PC-3 (cell line): ENCODE results near the gene COPG2. TPM values are rescaled to one million over a fixed set of nuclear protein-coding genes. Genes with fewer than 3 reads are reported as not detected.

Experiments used
- ATAC-seq: fragments of 200-7000 bp; cut with Tn5 transposase; 2 replicates; pipeline ENCODE4 v1.9.1; 2020; ENCODE audit warnings: mild to moderate bottlenecking, moderate library complexity
- BruUV-seq: library from RNA; stranded (reverse); fragments of 400-500 nt; replicated peaks from 2 replicates; lab custom pipeline; 2021; lab: Mats Ljungman, UMichigan
- CTCF ChIA-PET: fragments of 300-600 bp; sonication (Branson Sonifier 250); formaldehyde crosslinking; loops from one replicate; lab custom pipeline; 2022; ENCODE audit warnings: antibody characterized with exemption; lab: Charles Lee
- POLR2A ChIA-PET: fragments of 300-600 bp; sonication (Branson Sonifier 250); formaldehyde crosslinking; loops from one replicate; lab custom pipeline; 2022; ENCODE audit warnings: antibody characterized with exemption; ENCODE audit not compliant: unreplicated experiment; lab: Charles Lee
- DNase-seq: peaks from one replicate; pipeline ENCODE4 v3.0.0-alpha.2; 2015
- H2AFZ ChIP-seq: fragments of 300-600 bp; sonication (generic); 2 replicates; pipeline ENCODE4 v1.6.0; 2016; ENCODE audit warnings: antibody characterized with exemption, low read length
- H3F3A ChIP-seq: fragments of 300-600 bp; sonication (generic); one replicate; pipeline ENCODE4 v1.6.0; 2017; ENCODE audit warnings: antibody characterized with exemption, low read length, control low read depth, mild to moderate bottlenecking; ENCODE audit not compliant: unreplicated experiment
- H3K27ac ChIP-seq: fragments of 300-600 bp; sonication (generic); 2 replicates; pipeline ENCODE4 v1.5.1; 2016; ENCODE audit warnings: mild to moderate bottlenecking, low read length
- H3K27me3 ChIP-seq: fragments of 300-600 bp; sonication (generic); 2 replicates; pipeline ENCODE4 v1.6.1; 2016; ENCODE audit warnings: low read length, mixed read lengths
- H3K36me3 ChIP-seq: fragments of 300-600 bp; sonication (generic); 2 replicates; pipeline ENCODE4 v1.6.1; 2016; ENCODE audit warnings: low read depth, mixed run types, low read length, mixed read lengths
- H3K4me1 ChIP-seq: fragments of 300-600 bp; sonication (generic); 2 replicates; pipeline ENCODE4 v1.5.1; 2016; ENCODE audit warnings: low read length; ENCODE audit not compliant: insufficient read depth
- H3K4me2 ChIP-seq: fragments of 300-600 bp; sonication (generic); 2 replicates; pipeline ENCODE4 v1.6.0; 2016; ENCODE audit warnings: low read length
- H3K4me3 ChIP-seq: fragments of 300-600 bp; sonication (generic); 2 replicates; pipeline ENCODE4 v1.5.1; 2016; ENCODE audit warnings: mild to moderate bottlenecking, low read length, mixed read lengths
- H3K79me2 ChIP-seq: fragments of 300-600 bp; sonication (generic); 2 replicates; pipeline ENCODE4 v1.6.1; 2017; ENCODE audit warnings: low read length, mixed read lengths
- H3K9ac ChIP-seq: fragments of 300-600 bp; sonication (generic); 2 replicates; pipeline ENCODE4 v1.6.0; 2016; ENCODE audit warnings: mild to moderate bottlenecking, low read length
- H3K9me2 ChIP-seq: fragments of 300-600 bp; sonication (generic); replicated peaks from 2 replicates; pipeline ENCODE4 v1.6.1; 2016; ENCODE audit warnings: mixed run types, low read length, mixed read lengths
- H3K9me3 ChIP-seq: fragments of 300-600 bp; sonication (generic); 2 replicates; pipeline ENCODE4 v1.6.1; 2016; ENCODE audit warnings: low read length, mixed read lengths
- H4K20me1 ChIP-seq: fragments of 300-600 bp; sonication (generic); 2 replicates; pipeline ENCODE4 v1.6.1; 2016; ENCODE audit warnings: low read length, mixed read lengths
- EZH2 ChIP-seq: fragments of 300-600 bp; sonication (generic); IDR thresholded peaks from one replicate; pipeline ENCODE4 v1.6.1; 2017; ENCODE audit warnings: antibody characterized with exemption, mild to moderate bottlenecking, low read length; ENCODE audit not compliant: unreplicated experiment
- EZH2phosphoT487 ChIP-seq: fragments of 300-600 bp; sonication (generic); IDR thresholded peaks from 2 replicates; pipeline ENCODE4 v1.6.1; 2018; ENCODE audit warnings: mild to moderate bottlenecking, antibody characterized with exemption, low read length, borderline replicate concordance
- intact Hi-C: fragments of 100-400 bp; cut with micrococcal nuclease; formaldehyde crosslinking; loops from 2 replicates; pipeline ENCODE4 v1.9.0; 2023
- total RNA-seq: library from RNA; depleted of rRNA; stranded (reverse); fragments of >200 nt; gene quantifications from 2 replicates; pipeline ENCODE4 v1.2.3, GENCODE V29; 2014
- TF ChIP-seq, protein P1 (sequence below): fragments of 300-600 bp; sonication (generic); conservative IDR thresholded peaks from 2 replicates; pipeline ENCODE4 v1.5.1; 2017; ENCODE audit warnings: antibody characterized with exemption, low read depth, mild to moderate bottlenecking, low read length

Gene COPG2
- total RNA-seq, 1 experiment from 2014 or later = 9.1 TPM

DNA sequence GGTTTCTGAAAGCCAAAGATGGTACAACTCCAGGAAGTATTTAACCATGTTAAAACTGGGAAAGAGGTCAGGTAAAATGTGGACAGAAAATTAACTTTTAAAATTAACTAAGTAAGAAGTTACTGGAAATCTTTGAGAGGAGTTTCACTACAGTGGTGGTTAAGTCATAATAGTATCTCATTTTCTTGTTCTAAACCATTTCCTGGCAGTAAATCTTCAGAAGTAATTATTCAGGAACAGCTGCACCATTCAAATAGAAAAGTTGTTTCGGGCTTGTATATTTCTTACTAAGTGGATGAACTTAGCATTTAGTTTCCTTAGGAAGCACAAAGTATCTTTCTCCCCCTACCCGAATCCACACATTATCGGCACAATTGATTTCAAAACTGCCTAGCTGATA, 27.1 kb downstream of the COPG2 start:
- ChIA-PET CTCF (no interaction called here), POLR2A (no interaction called here)
- H3K27ac ChIP-seq = no peak overlapping the region
- no peak overlapping the region for H3K4me2 ChIP-seq
- H3K4me1 ChIP-seq = no peaks in the 10 kb centered on the region
- DNase-seq (no peak), ATAC-seq (no peak)
- BruUV-seq = no TSS peak
- TF ChIP-seq EZH2phosphoT487 (no peak), EZH2 (no peak)
- TF ChIP-seq, protein P1, sequence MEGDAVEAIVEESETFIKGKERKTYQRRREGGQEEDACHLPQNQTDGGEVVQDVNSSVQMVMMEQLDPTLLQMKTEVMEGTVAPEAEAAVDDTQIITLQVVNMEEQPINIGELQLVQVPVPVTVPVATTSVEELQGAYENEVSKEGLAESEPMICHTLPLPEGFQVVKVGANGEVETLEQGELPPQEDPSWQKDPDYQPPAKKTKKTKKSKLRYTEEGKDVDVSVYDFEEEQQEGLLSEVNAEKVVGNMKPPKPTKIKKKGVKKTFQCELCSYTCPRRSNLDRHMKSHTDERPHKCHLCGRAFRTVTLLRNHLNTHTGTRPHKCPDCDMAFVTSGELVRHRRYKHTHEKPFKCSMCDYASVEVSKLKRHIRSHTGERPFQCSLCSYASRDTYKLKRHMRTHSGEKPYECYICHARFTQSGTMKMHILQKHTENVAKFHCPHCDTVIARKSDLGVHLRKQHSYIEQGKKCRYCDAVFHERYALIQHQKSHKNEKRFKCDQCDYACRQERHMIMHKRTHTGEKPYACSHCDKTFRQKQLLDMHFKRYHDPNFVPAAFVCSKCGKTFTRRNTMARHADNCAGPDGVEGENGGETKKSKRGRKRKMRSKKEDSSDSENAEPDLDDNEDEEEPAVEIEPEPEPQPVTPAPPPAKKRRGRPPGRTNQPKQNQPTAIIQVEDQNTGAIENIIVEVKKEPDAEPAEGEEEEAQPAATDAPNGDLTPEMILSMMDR = no peak
- no peaks in the 10 kb centered on the region for H4K20me1 ChIP-seq
- H3K9me3 ChIP-seq = no peaks in the 10 kb centered on the region
- no peak overlapping the region for H3K9ac ChIP-seq
- H3K4me3 ChIP-seq = no peak overlapping the region
- no peaks in the 10 kb centered on the region for H3K9me2 ChIP-seq
- no peaks in the 10 kb centered on the region for H3F3A ChIP-seq
- H3K27me3 ChIP-seq = no peaks in the 10 kb centered on the region
- no peak overlapping the region for H2AFZ ChIP-seq
- H3K36me3 ChIP-seq = no peaks in the 10 kb centered on the region
- intact Hi-C loops = no loop called here
- no peaks in the 10 kb centered on the region for H3K79me2 ChIP-seq

DNA sequence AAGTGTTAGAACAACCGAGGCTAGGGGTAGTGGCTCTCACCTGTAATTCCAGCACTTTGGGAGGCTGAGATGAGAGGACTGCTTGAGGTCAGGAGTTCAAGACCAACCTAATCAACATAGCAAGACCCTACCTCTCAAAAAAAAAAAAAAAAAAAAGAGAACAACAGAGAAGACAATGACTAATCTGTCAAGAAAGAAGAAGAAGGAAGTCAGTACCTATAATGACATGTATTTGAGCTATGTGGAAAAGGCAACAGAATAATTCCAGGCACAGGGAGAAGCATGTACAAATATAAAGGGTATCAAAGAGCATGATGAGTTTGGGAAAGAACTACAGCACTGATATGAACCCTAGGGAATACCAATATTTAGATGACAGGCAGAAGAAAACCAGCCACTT, 27.5 kb downstream of the COPG2 start:
- Histone ChIP-seq H3K4me3 (no peak overlapping the region), H3K4me2 (no peak overlapping the region), H3K4me1 (no peaks in the 10 kb centered on the region), H3K9me3 (no peaks in the 10 kb centered on the region), H3K9ac (no peak overlapping the region), H3K79me2 (no peaks in the 10 kb centered on the region), H3F3A (no peaks in the 10 kb centered on the region), H3K27me3 (no peaks in the 10 kb centered on the region), H3K9me2 (no peaks in the 10 kb centered on the region), H4K20me1 (no peaks in the 10 kb centered on the region), H3K27ac (no peak overlapping the region), H2AFZ (no peak overlapping the region), H3K36me3 (no peaks in the 10 kb centered on the region)
- no peak for DNase-seq
- intact Hi-C loops = no loop called here
- TF ChIP-seq, protein P1 = no peak
- TF ChIP-seq EZH2phosphoT487 (no peak), EZH2 (no peak)
- ATAC-seq = no peak
- CTCF ChIA-PET = no interaction called here
- BruUV-seq = no TSS peak
- POLR2A ChIA-PET = no interaction called here

DNA sequence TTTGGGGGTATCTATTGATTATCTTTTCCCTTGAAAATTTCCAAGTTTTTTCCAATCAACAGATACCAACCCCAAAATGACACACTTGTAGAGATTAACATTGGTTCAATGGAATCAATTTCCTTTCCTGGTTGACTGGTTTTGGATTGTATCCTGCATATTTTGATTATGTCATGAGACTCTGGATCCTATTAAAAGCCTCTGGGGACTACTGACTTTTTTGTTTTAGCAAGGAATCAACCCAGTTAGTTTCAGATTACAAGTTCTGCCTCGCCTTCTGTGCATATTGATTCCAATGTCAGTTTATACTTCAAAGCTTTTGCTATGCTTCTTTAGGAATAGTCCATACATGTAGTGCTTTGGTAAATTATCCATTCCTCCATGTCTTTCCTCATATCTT, 29.2 kb downstream of the COPG2 start:
- Histone ChIP-seq H3K4me1 (no peaks in the 10 kb centered on the region), H3K9ac (no peak overlapping the region), H4K20me1 (no peaks in the 10 kb centered on the region), H3K9me2 (no peaks in the 10 kb centered on the region), H3K9me3 (no peaks in the 10 kb centered on the region), H2AFZ (no peak overlapping the region), H3K36me3 (no peaks in the 10 kb centered on the region), H3K4me2 (no peak overlapping the region), H3K27ac (no peak overlapping the region), H3F3A (no peaks in the 10 kb centered on the region), H3K27me3 (no peaks in the 10 kb centered on the region), H3K79me2 (no peaks in the 10 kb centered on the region), H3K4me3 (no peak overlapping the region)
- no TSS peak for BruUV-seq
- POLR2A ChIA-PET = no interaction called here
- intact Hi-C loops = no loop called here
- TF ChIP-seq, protein P1 = no peak
- no peak for TF ChIP-seq EZH2
- TF ChIP-seq EZH2phosphoT487 = no peak
- CTCF ChIA-PET = no interaction called here
- DNase-seq = no peak
- no peak for ATAC-seq
